ENCODE measurements around the gene DHX36.
A peak's percentile ranks its signal among the peaks of the same experiment; 100 is the strongest.

The DHX36 gene

GRCh38 chr3:154252759-154253638 is 71.3 kb downstream of the DHX36 start:
- peak; percentile 85 for DNase-seq
- no peak overlapping the region for H3K27ac ChIP-seq
- H3K4me3 ChIP-seq (ENCODE audit: low read depth, low read length): no peak overlapping the region
- peaks cover 8% of the 10 kb centered on the region for H3K36me3 ChIP-seq (replicated peaks)
- in situ Hi-C loops (cut with HindIII; ENCODE audit: low pct_ligation_motif_present, low sequenced_read_pairs): no loop called here
- no peaks in the 10 kb centered on the region for H3K27me3 ChIP-seq (replicated peaks)
- TF ChIP-seq CTCF (IDR thresholded peaks at IDR 0.05; ENCODE audit: low read depth, low read length, missing control alignments): peak; percentile 99

GRCh38 chr3:154251610-154252009 is 72.7 kb downstream of the DHX36 start:
- Histone ChIP-seq H3K4me3 (ENCODE audit: low read depth, low read length) (no peak overlapping the region), H3K27ac (no peak overlapping the region), H3K27me3 (replicated peaks) (no peaks in the 10 kb centered on the region), H3K36me3 (replicated peaks) (peaks cover 5% of the 10 kb centered on the region)
- no peak for DNase-seq
- TF ChIP-seq CTCF (IDR thresholded peaks at IDR 0.05; ENCODE audit: low read depth, low read length, missing control alignments): no peak
- in situ Hi-C loops (cut with HindIII; ENCODE audit: low pct_ligation_motif_present, low sequenced_read_pairs): no loop called here

- H3K4me3 ChIP-seq (ENCODE audit: low read depth, low read length): no peak overlapping the region
- no peak overlapping the region for H3K27ac ChIP-seq
- no peaks in the 10 kb centered on the region for H3K27me3 ChIP-seq (replicated peaks)
- DNase-seq: no peak
- in situ Hi-C loops (cut with HindIII; ENCODE audit: low pct_ligation_motif_present, low sequenced_read_pairs): no loop called here
- TF ChIP-seq CTCF (IDR thresholded peaks at IDR 0.05; ENCODE audit: low read depth, low read length, missing control alignments): no peak
- peaks cover 5% of the 10 kb centered on the region for H3K36me3 ChIP-seq (replicated peaks)
Observed at GRCh38 chr3:154250291-154250690, 74.0 kb downstream of the DHX36 start.

GRCh38 chr3:154247806-154248415 is 76.4 kb downstream of the DHX36 start:
- TF ChIP-seq CTCF (IDR thresholded peaks at IDR 0.05; ENCODE audit: low read depth, low read length, missing control alignments): no peak
- Histone ChIP-seq H3K4me3 (ENCODE audit: low read depth, low read length) (no peak overlapping the region), H3K36me3 (replicated peaks) (peaks cover 4% of the 10 kb centered on the region), H3K27ac (no peak overlapping the region), H3K27me3 (replicated peaks) (no peaks in the 10 kb centered on the region)
- in situ Hi-C loops (cut with HindIII; ENCODE audit: low pct_ligation_motif_present, low sequenced_read_pairs): no loop called here
- DNase-seq: no peak

GRCh38 chr3:154244644-154245043 is 79.6 kb downstream of the DHX36 start:
- no peak overlapping the region for H3K27ac ChIP-seq
- DNase-seq: peak; percentile 48
- in situ Hi-C loops (cut with HindIII; ENCODE audit: low pct_ligation_motif_present, low sequenced_read_pairs): no loop called here

More at GRCh38 chr3:154244644-154245043, 79.6 kb downstream of the DHX36 start:
- Histone ChIP-seq H3K27me3 (replicated peaks) (no peaks in the 10 kb centered on the region), H3K4me3 (ENCODE audit: low read depth, low read length) (no peak overlapping the region), H3K36me3 (replicated peaks) (no peaks in the 10 kb centered on the region)
- TF ChIP-seq CTCF (IDR thresholded peaks at IDR 0.05; ENCODE audit: low read depth, low read length, missing control alignments): no peak
